Medulla oblongata (tissue), 1 donor: ENCODE data around the gene FILIP1.

Source experiments
- DNase-seq: peaks from one replicate; pipeline ENCODE4 v3.0.0-alpha.2; 2015; ENCODE audit errors: extremely low spot score

Gene FILIP1

GRCh38 chr6:75492386-75493153 lies 1.0 kb downstream of the FILIP1 start:
- no peak for DNase-seq

GRCh38 chr6:75491291-75491690 lies 2.3 kb downstream of the FILIP1 start:
- no peak for DNase-seq

- no peak for DNase-seq
Measured at GRCh38 chr6:75490706-75491105, 2.9 kb downstream of the FILIP1 start.

- DNase-seq = no peak
Measured at GRCh38 chr6:75489025-75489424, 4.6 kb downstream of the FILIP1 start.

GRCh38 chr6:75488033-75488432 lies 5.6 kb downstream of the FILIP1 start:
- no peak for DNase-seq

GRCh38 chr6:75486850-75487518 lies 6.6 kb downstream of the FILIP1 start:
- no peak for DNase-seq

- no peak for DNase-seq
Measured at GRCh38 chr6:75484535-75484934, 9.1 kb downstream of the FILIP1 start.

- DNase-seq = no peak
Measured at GRCh38 chr6:75483136-75483952, 10.3 kb downstream of the FILIP1 start.

GRCh38 chr6:75481936-75482593 lies 11.5 kb downstream of the FILIP1 start:
- DNase-seq = no peak

GRCh38 chr6:75481394-75481793 lies 12.2 kb downstream of the FILIP1 start:
- no peak for DNase-seq

GRCh38 chr6:75480425-75480824 lies 13.2 kb downstream of the FILIP1 start:
- no peak for DNase-seq

- DNase-seq = no peak
Measured at GRCh38 chr6:75479712-75480111, 13.9 kb downstream of the FILIP1 start.

- DNase-seq = no peak
Measured at GRCh38 chr6:75478929-75479328, 14.7 kb downstream of the FILIP1 start.

- no peak for DNase-seq
Measured at GRCh38 chr6:75472885-75473284, 20.7 kb downstream of the FILIP1 start.

- no peak for DNase-seq
Measured at GRCh38 chr6:75467966-75468365, 25.6 kb downstream of the FILIP1 start.

GRCh38 chr6:75467284-75467683 lies 26.3 kb downstream of the FILIP1 start:
- DNase-seq = no peak

- no peak for DNase-seq
Measured at GRCh38 chr6:75466636-75467035, 27.0 kb downstream of the FILIP1 start.

GRCh38 chr6:75463908-75464307 lies 29.7 kb downstream of the FILIP1 start:
- DNase-seq = no peak

GRCh38 chr6:75463061-75463460 lies 30.5 kb downstream of the FILIP1 start:
- DNase-seq = no peak

- DNase-seq = no peak
Measured at GRCh38 chr6:75460681-75461080, 32.9 kb downstream of the FILIP1 start.

GRCh38 chr6:75458895-75459294 lies 34.7 kb downstream of the FILIP1 start:
- no peak for DNase-seq

- no peak for DNase-seq
Measured at GRCh38 chr6:75450903-75451302, 42.7 kb downstream of the FILIP1 start.
